GM18526 (cell line): ENCODE data around the gene DBN1.
A peak's percentile ranks its signal among the peaks of the same experiment; 100 is the strongest.

ENCODE experiments used
- POLR2A ChIP-seq: IDR thresholded peaks from 3 replicates; pipeline ENCODE4 v1.6.1; 2011; ENCODE audit not compliant: insufficient read length; ENCODE audit errors: extremely low read depth

DBN1 gene

GRCh38 chr5:177442066-177442826, 31.2 kb downstream of the DBN1 start:
- no peak for TF ChIP-seq POLR2A

GRCh38 chr5:177440990-177441780, 32.2 kb downstream of the DBN1 start:
- TF ChIP-seq POLR2A, result no peak

- no peak for TF ChIP-seq POLR2A
Observed at GRCh38 chr5:177440211-177440989, 33.0 kb downstream of the DBN1 start.

- TF ChIP-seq POLR2A, result no peak
Observed at GRCh38 chr5:177439518-177440053, 33.8 kb downstream of the DBN1 start.

GRCh38 chr5:177438468-177438867, 35.0 kb downstream of the DBN1 start:
- TF ChIP-seq POLR2A, result no peak

GRCh38 chr5:177437623-177438022, 35.8 kb downstream of the DBN1 start:
- TF ChIP-seq POLR2A, result no peak

GRCh38 chr5:177435847-177436536, 37.4 kb downstream of the DBN1 start:
- TF ChIP-seq POLR2A, result no peak

- TF ChIP-seq POLR2A, result no peak
Observed at GRCh38 chr5:177434942-177435738, 38.3 kb downstream of the DBN1 start.

- TF ChIP-seq POLR2A, result no peak
Observed at GRCh38 chr5:177434437-177434836, 39.0 kb downstream of the DBN1 start.

GRCh38 chr5:177433658-177434217, 39.7 kb downstream of the DBN1 start:
- TF ChIP-seq POLR2A, result peak; percentile 16

- no peak for TF ChIP-seq POLR2A
Observed at GRCh38 chr5:177432839-177433657, 40.4 kb downstream of the DBN1 start.

- no peak for TF ChIP-seq POLR2A
Observed at GRCh38 chr5:177432143-177432838, 41.1 kb downstream of the DBN1 start.

- TF ChIP-seq POLR2A, result no peak
Observed at GRCh38 chr5:177431317-177432142, 41.9 kb downstream of the DBN1 start.
